Tibial nerve (tissue), 4 donors: ENCODE measurements around the gene FANCI. TPM values are rescaled to one million over a fixed set of nuclear protein-coding genes. Genes with fewer than 3 reads are reported as not detected.

Experiments used
- DNase-seq, 2 donors: peaks; one replicate each; pipeline ENCODE4 v3.0.0-alpha.2; 2019; ENCODE audit warnings: low spot score in 2 of 2
- H3K27ac ChIP-seq, 4 donors: fragments of 200-600 bp; sonication (generic) in 3 of 4; one replicate each; pipeline ENCODE4 v1.5.1; 2017 to 2019; ENCODE audit warnings: mild to moderate bottlenecking in 1 of 4
- H3K27me3 ChIP-seq, 2 donors: fragments of 200-600 bp; sonication (generic) in 1 of 2; one replicate each; pipeline versions ENCODE4 v1.5.1 to v1.6.0; 2017 to 2019
- H3K36me3 ChIP-seq, 3 donors: fragments of 200-600 bp; sonication (generic); one replicate each; pipeline ENCODE4 v1.5.1; 2018 to 2019
- H3K4me1 ChIP-seq, 4 donors: fragments of 200-600 bp; sonication (generic) in 3 of 4; one replicate each; pipeline ENCODE4 v1.5.1; 2017 to 2019
- H3K4me3 ChIP-seq, 4 donors: fragments of 200-600 bp; sonication (generic) in 3 of 4; one replicate each; pipeline ENCODE4 v1.5.1; 2017 to 2019; ENCODE audit warnings: mild to moderate bottlenecking in 1 of 4, moderate library complexity in 1 of 4
- H3K9me3 ChIP-seq, 4 donors: fragments of 200-600 bp; sonication (generic) in 3 of 4; one replicate each; pipeline ENCODE4 v1.5.1; 2017 to 2019
- EP300 ChIP-seq, 2 donors: sonication (generic); formaldehyde crosslinking; IDR thresholded peaks; one replicate each; pipeline ENCODE4 v1.6.1; 2017; ENCODE audit warnings: antibody characterized with exemption in 2 of 2, mild to moderate bottlenecking in 1 of 2
- POLR2A ChIP-seq, 2 donors: fragments of 450-650 bp; IDR thresholded peaks; one replicate each; pipeline ENCODE4 v1.6.1; 2017; ENCODE audit warnings: antibody characterized with exemption in 2 of 2, mild to moderate bottlenecking in 2 of 2, moderate library complexity in 2 of 2
- WGBS, 2 donors: methylation state at CpG; one replicate each; pipeline ENCODE4 v1.1.5; 2018; 5-methylcytosine and 5-hydroxymethylcytosine counted together
- total RNA-seq, 4 donors: library from RNA; depleted of rRNA; stranded (reverse); fragments of >200 nt; gene quantifications; one replicate each; pipeline ENCODE4 v1.1.0, GENCODE V29; 2016
- TF ChIP-seq, protein P1 (sequence below), 5 experiments: fragments of 200-600 bp in 3 of 5; fragments of 450-650 bp in 2 of 5; sonication (generic) in 3 of 5; IDR thresholded peaks; one replicate each; pipeline ENCODE4 v1.5.1; 2016 to 2019; ENCODE audit warnings: antibody characterized with exemption in 5 of 5, mild to moderate bottlenecking in 3 of 5, moderate library complexity in 2 of 5

The FANCI gene
- total RNA-seq, 4 donors from 2014 or later, result 2.7 to 8.7 (median 5.1) TPM

DNA sequence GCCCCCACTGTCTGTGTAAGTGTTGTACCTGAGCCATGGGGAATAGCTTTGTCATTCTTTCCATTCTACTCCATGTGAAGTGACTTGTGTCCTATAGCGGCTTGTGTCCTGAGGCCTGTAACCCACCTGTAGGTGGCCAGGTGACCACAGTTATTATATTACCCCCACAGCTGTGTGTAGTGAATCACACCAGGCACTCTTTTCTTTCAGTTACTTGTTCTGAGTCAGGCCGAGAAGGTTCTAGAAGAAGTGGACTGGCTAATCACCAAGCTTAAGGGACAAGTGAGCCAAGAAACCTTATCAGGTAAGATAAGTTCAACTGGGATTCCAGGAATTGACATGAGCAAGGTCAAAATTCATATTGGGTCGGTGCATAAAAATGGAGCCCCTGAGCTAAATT, 61.6 kb downstream of the FANCI start:
- H3K4me1 ChIP-seq, result peaks cover 0 to 3% (median 0%) of the 10 kb centered on the region in 4 donors
- H3K4me3 ChIP-seq, result no peak overlapping the region
- no peak for DNase-seq
- TF ChIP-seq POLR2A (IDR thresholded peaks at IDR 0.05), result no peak
- TF ChIP-seq, protein P1, sequence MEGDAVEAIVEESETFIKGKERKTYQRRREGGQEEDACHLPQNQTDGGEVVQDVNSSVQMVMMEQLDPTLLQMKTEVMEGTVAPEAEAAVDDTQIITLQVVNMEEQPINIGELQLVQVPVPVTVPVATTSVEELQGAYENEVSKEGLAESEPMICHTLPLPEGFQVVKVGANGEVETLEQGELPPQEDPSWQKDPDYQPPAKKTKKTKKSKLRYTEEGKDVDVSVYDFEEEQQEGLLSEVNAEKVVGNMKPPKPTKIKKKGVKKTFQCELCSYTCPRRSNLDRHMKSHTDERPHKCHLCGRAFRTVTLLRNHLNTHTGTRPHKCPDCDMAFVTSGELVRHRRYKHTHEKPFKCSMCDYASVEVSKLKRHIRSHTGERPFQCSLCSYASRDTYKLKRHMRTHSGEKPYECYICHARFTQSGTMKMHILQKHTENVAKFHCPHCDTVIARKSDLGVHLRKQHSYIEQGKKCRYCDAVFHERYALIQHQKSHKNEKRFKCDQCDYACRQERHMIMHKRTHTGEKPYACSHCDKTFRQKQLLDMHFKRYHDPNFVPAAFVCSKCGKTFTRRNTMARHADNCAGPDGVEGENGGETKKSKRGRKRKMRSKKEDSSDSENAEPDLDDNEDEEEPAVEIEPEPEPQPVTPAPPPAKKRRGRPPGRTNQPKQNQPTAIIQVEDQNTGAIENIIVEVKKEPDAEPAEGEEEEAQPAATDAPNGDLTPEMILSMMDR (IDR thresholded peaks at IDR 0.05), result no peak
- TF ChIP-seq EP300 (IDR thresholded peaks at IDR 0.05), result no peak
- no peaks in the 10 kb centered on the region for H3K9me3 ChIP-seq
- H3K27me3 ChIP-seq, result no peaks in the 10 kb centered on the region
- H3K27ac ChIP-seq, result no peak overlapping the region
- 98% methylated on average over 3 of the region's 3 CpGs for WGBS, 2 donors
- peaks cover 0 to 7% (median 0%) of the 10 kb centered on the region in 3 donors for H3K36me3 ChIP-seq

DNA sequence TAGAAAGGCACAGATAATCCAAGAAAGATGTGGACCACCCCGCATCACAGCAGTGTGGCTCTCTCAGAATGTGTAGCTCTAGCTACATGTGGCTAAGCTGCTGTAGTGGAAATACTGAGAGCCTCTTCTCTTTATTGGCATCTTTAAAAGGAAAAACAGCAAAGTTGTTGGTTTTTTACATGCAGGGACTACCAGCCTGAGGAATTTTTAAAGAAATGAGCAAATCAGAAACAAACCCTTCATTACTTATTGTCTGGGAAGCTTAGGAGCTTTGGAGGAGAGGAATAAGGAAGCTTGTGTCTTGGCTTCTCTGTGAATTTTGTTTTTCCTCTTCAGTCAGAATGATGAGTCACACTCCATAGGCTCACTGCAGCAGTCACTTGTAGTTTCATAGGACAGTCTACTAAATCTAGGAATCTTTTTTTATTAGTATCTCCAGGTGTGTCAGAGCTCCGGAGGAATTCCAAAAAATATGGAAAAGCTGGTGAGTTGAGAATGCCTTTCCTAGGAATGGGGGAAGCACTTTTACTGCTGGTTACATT, 63.3 kb downstream of the FANCI start:
- Histone ChIP-seq H3K27me3 (no peaks in the 10 kb centered on the region), H3K4me3 (no peak overlapping the region), H3K27ac (no peak overlapping the region), H3K4me1 (peaks cover 0 to 3% (median 0%) of the 10 kb centered on the region in 4 donors), H3K36me3 (no peaks in the 10 kb centered on the region), H3K9me3 (no peaks in the 10 kb centered on the region)
- DNase-seq, result no peak
- TF ChIP-seq POLR2A (IDR thresholded peaks at IDR 0.05) (no peak), EP300 (IDR thresholded peaks at IDR 0.05) (no peak)
- TF ChIP-seq, protein P1 (IDR thresholded peaks at IDR 0.05), result no peak
- WGBS, 2 donors, result 82 to 85% methylated on average over 2 of the region's 2 CpGs

DNA sequence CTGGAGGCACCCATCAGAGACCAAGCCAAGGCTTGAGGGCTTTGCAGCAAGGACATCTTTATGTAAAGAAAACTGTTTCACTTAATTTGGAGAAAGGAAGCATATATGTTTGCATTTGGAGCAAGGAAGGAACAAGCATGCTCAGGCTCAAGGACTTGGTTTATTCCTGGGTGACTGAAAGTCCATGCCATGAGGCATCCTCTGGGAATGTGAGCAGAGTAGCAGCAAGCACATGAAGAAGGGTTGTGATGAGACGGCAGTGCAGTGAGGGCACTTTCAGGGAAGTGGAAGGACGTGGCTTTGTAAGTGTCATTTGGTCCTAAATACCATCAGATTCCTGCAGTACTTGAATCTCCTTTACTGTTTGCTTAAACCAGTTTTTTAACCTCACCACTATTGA, 64.0 kb downstream of the FANCI start:
- DNase-seq, result no peak
- WGBS, 2 donors, result 91 to 93% methylated on average over 2 of the region's 2 CpGs
- H3K36me3 ChIP-seq, result no peaks in the 10 kb centered on the region
- TF ChIP-seq POLR2A (IDR thresholded peaks at IDR 0.05) (no peak), EP300 (IDR thresholded peaks at IDR 0.05) (no peak)
- TF ChIP-seq, protein P1 (IDR thresholded peaks at IDR 0.05), result no peak
- no peaks in the 10 kb centered on the region for H3K9me3 ChIP-seq
- peaks cover 0 to 3% (median 0%) of the 10 kb centered on the region in 4 donors for H3K4me1 ChIP-seq
- H3K27ac ChIP-seq, result no peak overlapping the region
- H3K4me3 ChIP-seq, result no peak overlapping the region
- no peaks in the 10 kb centered on the region for H3K27me3 ChIP-seq

DNA sequence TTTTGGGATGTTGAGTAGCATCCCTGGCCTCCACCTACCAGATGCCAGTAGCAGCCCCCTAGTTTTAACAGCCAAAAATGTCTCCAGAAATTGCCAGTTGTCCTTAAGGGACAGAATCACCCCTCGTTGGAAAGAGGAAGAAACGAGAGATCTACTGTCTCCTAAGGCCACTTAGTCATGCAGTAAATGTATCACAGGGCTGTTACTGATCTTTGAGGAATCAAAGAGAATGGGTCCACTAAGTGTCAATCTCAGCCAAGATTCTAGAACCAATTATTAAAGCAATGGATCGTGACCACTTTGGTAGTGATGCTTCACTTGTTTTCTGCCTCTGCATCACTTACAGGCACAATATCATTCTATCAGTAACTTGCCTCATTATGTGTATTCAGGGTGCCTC, 64.5 kb downstream of the FANCI start:
- no peaks in the 10 kb centered on the region for H3K36me3 ChIP-seq
- H3K4me3 ChIP-seq, result no peak overlapping the region
- no peak overlapping the region for H3K27ac ChIP-seq
- H3K9me3 ChIP-seq, result no peaks in the 10 kb centered on the region
- no peak for DNase-seq
- peaks cover 0 to 3% (median 0%) of the 10 kb centered on the region in 4 donors for H3K4me1 ChIP-seq
- 56 to 60% methylated on average over 3 of the region's 3 CpGs for WGBS, 2 donors
- H3K27me3 ChIP-seq, result no peaks in the 10 kb centered on the region
- TF ChIP-seq EP300 (IDR thresholded peaks at IDR 0.05), result no peak
- TF ChIP-seq POLR2A (IDR thresholded peaks at IDR 0.05), result no peak
- TF ChIP-seq, protein P1 (IDR thresholded peaks at IDR 0.05), result no peak

DNA sequence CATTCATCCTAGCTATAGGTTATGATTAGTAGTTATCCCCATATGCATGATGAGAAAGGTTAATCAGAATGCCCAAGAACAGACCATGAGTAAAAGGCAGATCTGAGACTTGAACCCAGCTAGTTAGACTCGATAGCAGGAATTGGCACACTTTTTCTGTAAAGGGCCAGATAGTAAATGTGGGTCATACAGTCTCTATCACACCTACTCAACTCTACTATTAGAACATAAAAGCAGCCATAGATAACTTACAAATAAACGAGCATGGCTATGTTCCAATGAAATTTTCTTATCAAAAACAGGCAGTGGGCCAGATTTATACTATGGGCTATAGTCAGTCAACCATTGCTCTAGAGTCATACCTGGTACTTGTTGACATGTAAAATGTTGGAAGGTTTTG, 66.2 kb downstream of the FANCI start:
- Histone ChIP-seq H3K36me3 (peaks cover 0 to 3% (median 0%) of the 10 kb centered on the region in 3 donors), H3K27me3 (no peaks in the 10 kb centered on the region), H3K9me3 (no peaks in the 10 kb centered on the region), H3K4me3 (no peak overlapping the region), H3K27ac (no peak overlapping the region), H3K4me1 (peaks cover 0 to 3% (median 0%) of the 10 kb centered on the region in 4 donors)
- DNase-seq, result no peak
- 77 to 80% methylated on average over 2 of the region's 2 CpGs for WGBS, 2 donors
- TF ChIP-seq, protein P1 (IDR thresholded peaks at IDR 0.05), result no peak
- no peak for TF ChIP-seq POLR2A (IDR thresholded peaks at IDR 0.05)
- TF ChIP-seq EP300 (IDR thresholded peaks at IDR 0.05), result no peak
